CD14-positive monocyte (primary cell): ENCODE results near the gene DPM1. TPM values are rescaled to one million over a fixed set of nuclear protein-coding genes. Genes with fewer than 3 reads are reported as not detected.

ENCODE experiments used
- DNase-seq, 3 donors: peaks; one replicate each; pipeline ENCODE4 v3.0.0-alpha.2; 2011 to 2022
- H2AFZ ChIP-seq: 2 replicates; pipeline ENCODE4 v1.6.0; 2012; ENCODE audit warnings: mild to moderate bottlenecking, low read depth, low read length, inconsistent platforms; ENCODE audit not compliant: insufficient read depth, poor library complexity, severe bottlenecking
- H3K27ac ChIP-seq, 2 donors: 1 replicate in 1 of 2; 2 replicates in 1 of 2; pipeline ENCODE4 v1.5.1; 2012 to 2013; ENCODE audit warnings: low read length in 2 of 2, control low read depth in 1 of 2, inconsistent platforms in 1 of 2, low read depth in 1 of 2, mild to moderate bottlenecking in 1 of 2
- H3K27me3 ChIP-seq, 2 donors: one replicate each; pipeline versions ENCODE4 v1.6.0 to v1.6.1; 2011 to 2013; ENCODE audit warnings: low read length in 2 of 2; ENCODE audit not compliant: control insufficient read depth in 2 of 2, insufficient read depth in 2 of 2
- H3K36me3 ChIP-seq, 2 donors: replicated peaks in 1 of 2; 1 replicate in 1 of 2; 2 replicates in 1 of 2; pipeline versions ENCODE4 v1.5.1 to v1.6.1; 2012 to 2013; ENCODE audit warnings: low read length in 2 of 2, control low read depth in 1 of 2, inconsistent platforms in 1 of 2, mild to moderate bottlenecking in 1 of 2; ENCODE audit not compliant: insufficient read depth in 2 of 2, control insufficient read depth in 1 of 2
- H3K4me1 ChIP-seq, 2 donors: 1 replicate in 1 of 2; 2 replicates in 1 of 2; pipeline versions ENCODE4 v1.5.1 to v1.6.1; 2012 to 2013; ENCODE audit warnings: low read length in 2 of 2, control low read depth in 1 of 2, inconsistent platforms in 1 of 2, mild to moderate bottlenecking in 1 of 2, moderate library complexity in 1 of 2; ENCODE audit not compliant: insufficient read depth in 2 of 2, control insufficient read depth in 1 of 2
- H3K4me2 ChIP-seq: replicated peaks from 2 replicates; pipeline ENCODE3; 2012; ENCODE audit warnings: low read length, moderate library complexity, mild to moderate bottlenecking; ENCODE audit not compliant: poor library complexity, severe bottlenecking; ENCODE audit errors: extremely low read depth
- H3K4me3 ChIP-seq, 3 experiments: fragments of 200-600 bp in 1 of 3; sonication (generic) in 1 of 3; replicated peaks in 1 of 3; 1 replicate in 2 of 3; 2 replicates in 1 of 3; pipeline ENCODE4 v1.5.1; 2011 to 2013; ENCODE audit warnings: low read length in 3 of 3, mild to moderate bottlenecking in 3 of 3, control low read depth in 2 of 3, low read depth in 2 of 3, inconsistent platforms in 1 of 3, moderate library complexity in 1 of 3
- H3K79me2 ChIP-seq: 2 replicates; pipeline ENCODE4 v1.6.0; 2012; ENCODE audit warnings: mild to moderate bottlenecking, control low read depth, inconsistent platforms, low read length, moderate library complexity; ENCODE audit not compliant: insufficient read depth
- H3K9ac ChIP-seq: 2 replicates; pipeline ENCODE4 v1.6.0; 2017; ENCODE audit warnings: low read length, mild to moderate bottlenecking; ENCODE audit not compliant: insufficient read depth, poor library complexity, severe bottlenecking
- H3K9me3 ChIP-seq, 2 donors: replicated peaks in 1 of 2; 1 replicate in 1 of 2; 2 replicates in 1 of 2; pipeline versions ENCODE4 v1.5.1 to v1.6.1; 2012 to 2013; ENCODE audit warnings: low read length in 2 of 2, control low read depth in 1 of 2; ENCODE audit not compliant: control insufficient read depth in 1 of 2, insufficient read depth in 1 of 2
- H4K20me1 ChIP-seq: 2 replicates; pipeline ENCODE4 v1.6.0; 2012; ENCODE audit warnings: mild to moderate bottlenecking, low read length, control low read depth, moderate library complexity; ENCODE audit not compliant: insufficient read depth
- H3K27ac Mint-ChIP-seq, 7 donors: one replicate each; pipeline ENCODE4 v1.8.0; 2020; ENCODE audit warnings: mild to moderate bottlenecking in 7 of 7, mixed read lengths in 7 of 7, moderate library complexity in 6 of 7, inconsistent platforms in 2 of 7
- H3K27me3 Mint-ChIP-seq, 3 donors: one replicate each; pipeline ENCODE4 v1.8.0; 2021 to 2022; ENCODE audit warnings: low read depth in 3 of 3, mild to moderate bottlenecking in 3 of 3, mixed read lengths in 3 of 3, moderate library complexity in 3 of 3, inconsistent platforms in 1 of 3
- H3K36me3 Mint-ChIP-seq, 2 donors: one replicate each; pipeline ENCODE4 v1.8.0; 2020; ENCODE audit warnings: mixed read lengths in 2 of 2, inconsistent platforms in 1 of 2, mild to moderate bottlenecking in 1 of 2
- H3K4me1 Mint-ChIP-seq: one replicate; pipeline ENCODE4 v1.8.0; 2020; ENCODE audit warnings: mild to moderate bottlenecking, mixed read lengths
- H3K4me3 Mint-ChIP-seq, 2 donors: one replicate each; pipeline ENCODE4 v1.8.0; 2020; ENCODE audit warnings: mild to moderate bottlenecking in 2 of 2, mixed read lengths in 2 of 2, moderate library complexity in 1 of 2
- H3K9me3 Mint-ChIP-seq, 7 donors: one replicate each; pipeline ENCODE4 v1.8.0; 2020 to 2022; ENCODE audit warnings: mixed read lengths in 7 of 7, mild to moderate bottlenecking in 6 of 7, moderate library complexity in 6 of 7, inconsistent platforms in 2 of 7
- WGBS: methylation state at CpG from one replicate; pipeline ENCODE4 v1.1.5; 2013; ENCODE audit warnings: missing lambda C conversion rate; ENCODE audit not compliant: insufficient coverage; 5-methylcytosine and 5-hydroxymethylcytosine counted together
- intact Hi-C, 2 donors: fragments of 100-400 bp; cut with micrococcal nuclease; formaldehyde crosslinking; loops; one replicate each; pipeline versions ENCODE4 v1.15.0 to v1.15.1; 2023
- polyA plus RNA-seq, 3 donors: library from polyadenylated mRNA; depleted of rRNA in 1 of 3; unstranded in 2 of 3; stranded (reverse) in 1 of 3; fragments of 300-500 nt in 2 of 3; fragments of >200 nt in 1 of 3; fragmentation: Illumina TruSeq in 2 of 3; gene quantifications; 1 replicate in 2 of 3; 2 replicates in 1 of 3; pipeline ENCODE4 v1.2.3, GENCODE V29; 2012 to 2021
- TF ChIP-seq, protein P1 (sequence below): fragments of 200-600 bp; IDR thresholded peaks from one replicate; pipeline ENCODE4 v1.8.0; 2022; ENCODE audit warnings: antibody characterized with exemption, mild to moderate bottlenecking

DPM1 gene
- polyA plus RNA-seq, 3 donors, result 19.1 to 55.1 (median 50.9) TPM

DNA sequence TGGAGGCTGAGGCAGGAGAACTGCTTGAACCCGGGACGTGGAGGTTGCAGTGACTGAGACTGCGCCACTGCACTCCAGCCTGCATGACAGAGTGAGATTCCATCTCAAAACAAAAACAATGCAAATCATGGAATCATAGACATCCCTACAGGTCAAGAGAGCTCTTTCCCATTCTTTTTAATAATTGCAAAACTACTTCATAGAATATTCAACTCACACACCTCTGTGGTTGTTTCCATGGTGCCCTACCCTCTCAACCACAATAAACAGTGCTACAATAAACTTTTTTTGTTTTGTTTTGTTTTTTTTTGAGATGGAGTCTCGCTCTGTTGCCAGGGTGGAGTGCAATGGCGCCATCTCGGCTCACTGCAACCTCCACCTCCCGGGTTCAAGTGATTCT is 15.3 kb downstream of the DPM1 start:
- H3K9ac ChIP-seq, result no peak overlapping the region
- H3K4me1 ChIP-seq, result no peaks in the 10 kb centered on the region
- DNase-seq, result no peak
- Mint-ChIP-seq H3K27ac (no peak overlapping the region), H3K27me3 (peaks cover 0 to 5% (median 0%) of the 10 kb centered on the region in 3 donors), H3K9me3 (no peaks in the 10 kb centered on the region), H3K4me1 (no peaks in the 10 kb centered on the region), H3K4me3 (no peak overlapping the region), H3K36me3 (peaks cover 68 to 91% of the 10 kb centered on the region in 2 donors)
- no peaks in the 10 kb centered on the region for H3K9me3 ChIP-seq
- H3K27me3 ChIP-seq, result no peaks in the 10 kb centered on the region
- H3K4me2 ChIP-seq, result no peak overlapping the region
- H3K36me3 ChIP-seq, result peaks cover 77 to 95% of the 10 kb centered on the region in 2 donors
- WGBS, result 99% methylated on average over 6 of the region's 7 CpGs
- TF ChIP-seq, protein P1, sequence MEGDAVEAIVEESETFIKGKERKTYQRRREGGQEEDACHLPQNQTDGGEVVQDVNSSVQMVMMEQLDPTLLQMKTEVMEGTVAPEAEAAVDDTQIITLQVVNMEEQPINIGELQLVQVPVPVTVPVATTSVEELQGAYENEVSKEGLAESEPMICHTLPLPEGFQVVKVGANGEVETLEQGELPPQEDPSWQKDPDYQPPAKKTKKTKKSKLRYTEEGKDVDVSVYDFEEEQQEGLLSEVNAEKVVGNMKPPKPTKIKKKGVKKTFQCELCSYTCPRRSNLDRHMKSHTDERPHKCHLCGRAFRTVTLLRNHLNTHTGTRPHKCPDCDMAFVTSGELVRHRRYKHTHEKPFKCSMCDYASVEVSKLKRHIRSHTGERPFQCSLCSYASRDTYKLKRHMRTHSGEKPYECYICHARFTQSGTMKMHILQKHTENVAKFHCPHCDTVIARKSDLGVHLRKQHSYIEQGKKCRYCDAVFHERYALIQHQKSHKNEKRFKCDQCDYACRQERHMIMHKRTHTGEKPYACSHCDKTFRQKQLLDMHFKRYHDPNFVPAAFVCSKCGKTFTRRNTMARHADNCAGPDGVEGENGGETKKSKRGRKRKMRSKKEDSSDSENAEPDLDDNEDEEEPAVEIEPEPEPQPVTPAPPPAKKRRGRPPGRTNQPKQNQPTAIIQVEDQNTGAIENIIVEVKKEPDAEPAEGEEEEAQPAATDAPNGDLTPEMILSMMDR, result no peak
- intact Hi-C loops, result no loop called here
- H2AFZ ChIP-seq, result no peak overlapping the region
- no peak overlapping the region for H3K4me3 ChIP-seq
- H3K79me2 ChIP-seq, result no peaks in the 10 kb centered on the region
- no peak overlapping the region for H3K27ac ChIP-seq
- no peaks in the 10 kb centered on the region for H4K20me1 ChIP-seq

DNA sequence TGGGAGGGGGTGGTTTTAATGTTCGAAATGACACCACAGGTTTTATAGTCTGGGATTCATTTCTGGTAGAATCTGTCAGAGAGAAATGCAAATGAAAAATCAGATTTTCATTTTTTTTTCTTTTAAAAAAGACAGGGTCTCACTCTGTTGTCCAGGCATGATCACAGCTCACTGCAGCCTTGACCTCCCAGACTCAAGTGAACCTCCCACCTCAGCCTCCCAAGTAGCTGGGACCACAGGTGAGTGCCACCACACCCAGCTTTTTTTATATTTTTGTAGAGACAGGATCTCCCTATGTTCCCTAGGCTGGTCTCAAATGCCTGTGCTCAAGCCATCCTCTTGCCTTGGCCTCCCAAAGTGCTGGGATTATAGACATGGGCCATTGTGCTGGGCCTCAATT is 24.7 kb downstream of the DPM1 start:
- Histone ChIP-seq H3K9ac (no peak overlapping the region), H3K9me3 (no peaks in the 10 kb centered on the region), H3K79me2 (peaks cover 20% of the 10 kb centered on the region), H3K27me3 (no peaks in the 10 kb centered on the region), H3K4me1 (peaks cover 20 to 23% of the 10 kb centered on the region in 2 donors), H4K20me1 (peaks cover 13% of the 10 kb centered on the region), H3K4me3 (no peak overlapping the region), H3K36me3 (peaks cover 44 to 57% of the 10 kb centered on the region in 2 donors), H2AFZ (no peak overlapping the region), H3K4me2 (no peak overlapping the region), H3K27ac (no peak overlapping the region)
- H3K9me3 Mint-ChIP-seq, result no peaks in the 10 kb centered on the region
- intact Hi-C loops, result loop anchor here in 1 of 2 donors (10.0 kb wide), 1 partner anchor 139 kb away; the partner anchor contains the start of gene BCAS4
- H3K27ac Mint-ChIP-seq, result no peak overlapping the region
- H3K36me3 Mint-ChIP-seq, result peaks cover 34 to 55% of the 10 kb centered on the region in 2 donors
- H3K4me1 Mint-ChIP-seq, result peaks cover 23% of the 10 kb centered on the region
- no peaks in the 10 kb centered on the region for H3K27me3 Mint-ChIP-seq
- no peak for DNase-seq
- H3K4me3 Mint-ChIP-seq, result no peak overlapping the region
- 100% methylated on average over 1 of the region's 1 CpG for WGBS
- TF ChIP-seq, protein P1, result no peak
